Testis (tissue), 2 donors: ENCODE data around the gene ASTL.

Experiments
- CTCF ChIP-seq, 3 experiments: fragments of 450-650 bp in 2 of 3; fragments of 200-600 bp in 1 of 3; sonication (generic) in 1 of 3; IDR thresholded peaks; one replicate each; pipeline ENCODE4 v1.5.1; 2016 to 2019; ENCODE audit warnings: antibody characterized with exemption in 3 of 3, mild to moderate bottlenecking in 2 of 3, moderate library complexity in 1 of 3
- POLR2A ChIP-seq: fragments of 450-650 bp; IDR thresholded peaks from one replicate; pipeline ENCODE4 v1.6.1; 2017; ENCODE audit warnings: antibody characterized with exemption, mild to moderate bottlenecking, moderate library complexity

- TF ChIP-seq CTCF (IDR thresholded peaks at IDR 0.05) (no peak), POLR2A (no peak)
Measured at GRCh38 chr2:96117701-96118588, 20.4 kb downstream of the ASTL start.
